Measurements from ENCODE around the gene PPFIBP1. TPM values are rescaled to one million over a fixed set of nuclear protein-coding genes. Genes with fewer than 3 reads are reported as not detected.

The PPFIBP1 gene
- polyA plus RNA-seq, 1 of the 3 experiments (the other 2 are of a cell fraction), result 55.0 TPM

DNA sequence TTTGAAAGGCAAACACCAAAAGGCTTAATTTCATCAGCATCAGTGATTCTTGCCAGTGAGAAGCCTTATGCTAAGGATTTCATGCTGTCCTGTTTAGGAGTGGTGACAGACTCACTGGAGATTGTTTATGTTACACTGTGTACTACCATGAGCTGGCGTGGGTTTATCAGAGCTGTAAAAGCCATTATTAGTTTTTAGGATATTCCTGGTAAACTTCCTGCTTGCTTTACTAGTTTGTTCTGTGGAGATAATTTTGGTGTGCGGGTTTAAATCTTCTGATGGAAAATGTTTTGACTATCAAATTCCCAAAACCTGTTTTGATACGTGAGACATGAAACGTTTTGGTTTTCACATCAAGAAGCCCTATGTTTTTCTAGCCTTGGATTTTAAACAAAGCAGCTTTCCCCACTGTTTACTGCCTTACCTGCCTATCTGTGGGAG is 15.2 kb downstream of the PPFIBP1 start:
- no peaks in the 10 kb centered on the region for H3K9me3 ChIP-seq
- H3K4me2 ChIP-seq, result peak overlapping the region; percentile 12; the same call in 1 of the 2 replicates
- H4K20me1 ChIP-seq (ENCODE audit: insufficient read depth), result peaks cover 86% of the 10 kb centered on the region
- no peaks in the 10 kb centered on the region for H3K9me2 ChIP-seq
- 79% methylated on average over 4 of the region's 4 CpGs for WGBS (ENCODE audit: low lambda C conversion rate)
- H3K79me2 ChIP-seq (ENCODE audit: insufficient read depth), result peaks cover 100% of the 10 kb centered on the region
- no peak overlapping the region for H2AFZ ChIP-seq (ENCODE audit: low read depth)
- H3K4me1 ChIP-seq (ENCODE audit: control insufficient read depth in 1 of 2, insufficient read depth in 2 of 2, low read depth in 1 of 2, low read length in 1 of 2), result peaks cover 0 to 24% of the 10 kb centered on the region in 2 experiments; a peak in 2 of 4 replicates
- peak overlapping the region in 1 of 2 experiments; percentile 50; a peak in 2 of 4 replicates for H3K27ac ChIP-seq (ENCODE audit: low read depth in 2 of 2, low read length in 1 of 2)
- POLR2A ChIA-PET, result interaction anchor here (0.8 kb wide), 1 partner anchor 15 kb away, joined by 3 read pairs; the partner anchor contains the start of gene PPFIBP1
- H3K27me3 ChIP-seq (ENCODE audit: insufficient read depth), result no peaks in the 10 kb centered on the region
- TF ChIP-seq, protein P1, sequence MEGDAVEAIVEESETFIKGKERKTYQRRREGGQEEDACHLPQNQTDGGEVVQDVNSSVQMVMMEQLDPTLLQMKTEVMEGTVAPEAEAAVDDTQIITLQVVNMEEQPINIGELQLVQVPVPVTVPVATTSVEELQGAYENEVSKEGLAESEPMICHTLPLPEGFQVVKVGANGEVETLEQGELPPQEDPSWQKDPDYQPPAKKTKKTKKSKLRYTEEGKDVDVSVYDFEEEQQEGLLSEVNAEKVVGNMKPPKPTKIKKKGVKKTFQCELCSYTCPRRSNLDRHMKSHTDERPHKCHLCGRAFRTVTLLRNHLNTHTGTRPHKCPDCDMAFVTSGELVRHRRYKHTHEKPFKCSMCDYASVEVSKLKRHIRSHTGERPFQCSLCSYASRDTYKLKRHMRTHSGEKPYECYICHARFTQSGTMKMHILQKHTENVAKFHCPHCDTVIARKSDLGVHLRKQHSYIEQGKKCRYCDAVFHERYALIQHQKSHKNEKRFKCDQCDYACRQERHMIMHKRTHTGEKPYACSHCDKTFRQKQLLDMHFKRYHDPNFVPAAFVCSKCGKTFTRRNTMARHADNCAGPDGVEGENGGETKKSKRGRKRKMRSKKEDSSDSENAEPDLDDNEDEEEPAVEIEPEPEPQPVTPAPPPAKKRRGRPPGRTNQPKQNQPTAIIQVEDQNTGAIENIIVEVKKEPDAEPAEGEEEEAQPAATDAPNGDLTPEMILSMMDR (IDR thresholded peaks at IDR 0.05), result no peak
- TF ChIP-seq TAF1 (IDR thresholded peaks at IDR 0.05; ENCODE audit: borderline replicate concordance, low read depth, low read length), result no peak
- TF ChIP-seq, protein P2, sequence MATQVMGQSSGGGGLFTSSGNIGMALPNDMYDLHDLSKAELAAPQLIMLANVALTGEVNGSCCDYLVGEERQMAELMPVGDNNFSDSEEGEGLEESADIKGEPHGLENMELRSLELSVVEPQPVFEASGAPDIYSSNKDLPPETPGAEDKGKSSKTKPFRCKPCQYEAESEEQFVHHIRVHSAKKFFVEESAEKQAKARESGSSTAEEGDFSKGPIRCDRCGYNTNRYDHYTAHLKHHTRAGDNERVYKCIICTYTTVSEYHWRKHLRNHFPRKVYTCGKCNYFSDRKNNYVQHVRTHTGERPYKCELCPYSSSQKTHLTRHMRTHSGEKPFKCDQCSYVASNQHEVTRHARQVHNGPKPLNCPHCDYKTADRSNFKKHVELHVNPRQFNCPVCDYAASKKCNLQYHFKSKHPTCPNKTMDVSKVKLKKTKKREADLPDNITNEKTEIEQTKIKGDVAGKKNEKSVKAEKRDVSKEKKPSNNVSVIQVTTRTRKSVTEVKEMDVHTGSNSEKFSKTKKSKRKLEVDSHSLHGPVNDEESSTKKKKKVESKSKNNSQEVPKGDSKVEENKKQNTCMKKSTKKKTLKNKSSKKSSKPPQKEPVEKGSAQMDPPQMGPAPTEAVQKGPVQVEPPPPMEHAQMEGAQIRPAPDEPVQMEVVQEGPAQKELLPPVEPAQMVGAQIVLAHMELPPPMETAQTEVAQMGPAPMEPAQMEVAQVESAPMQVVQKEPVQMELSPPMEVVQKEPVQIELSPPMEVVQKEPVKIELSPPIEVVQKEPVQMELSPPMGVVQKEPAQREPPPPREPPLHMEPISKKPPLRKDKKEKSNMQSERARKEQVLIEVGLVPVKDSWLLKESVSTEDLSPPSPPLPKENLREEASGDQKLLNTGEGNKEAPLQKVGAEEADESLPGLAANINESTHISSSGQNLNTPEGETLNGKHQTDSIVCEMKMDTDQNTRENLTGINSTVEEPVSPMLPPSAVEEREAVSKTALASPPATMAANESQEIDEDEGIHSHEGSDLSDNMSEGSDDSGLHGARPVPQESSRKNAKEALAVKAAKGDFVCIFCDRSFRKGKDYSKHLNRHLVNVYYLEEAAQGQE (IDR thresholded peaks at IDR 0.05; ENCODE audit: low read depth, low read length), result no peak
- DNase-seq, result no peak
- H3K36me3 ChIP-seq (replicated peaks in 1 of 2; ENCODE audit: control insufficient read depth in 1 of 2, insufficient read depth in 2 of 2, low read length in 1 of 2), result peaks cover 12 to 30% of the 10 kb centered on the region in 2 experiments
- CTCF ChIA-PET, result interaction anchor here (0.9 to 1.1 kb wide), 2 partner anchors 95 to 105 kb away, joined by 3 to 4 read pairs; no protein-coding TSS in a partner anchor
- H3K4me3 ChIP-seq (ENCODE audit: low read depth in 2 of 2, low read length in 1 of 2), result no peak overlapping the region
- peaks cover 22% of the 10 kb centered on the region for H3F3A ChIP-seq (replicated peaks; ENCODE audit: insufficient read depth)
- no peak overlapping the region for H3K9ac ChIP-seq

DNA sequence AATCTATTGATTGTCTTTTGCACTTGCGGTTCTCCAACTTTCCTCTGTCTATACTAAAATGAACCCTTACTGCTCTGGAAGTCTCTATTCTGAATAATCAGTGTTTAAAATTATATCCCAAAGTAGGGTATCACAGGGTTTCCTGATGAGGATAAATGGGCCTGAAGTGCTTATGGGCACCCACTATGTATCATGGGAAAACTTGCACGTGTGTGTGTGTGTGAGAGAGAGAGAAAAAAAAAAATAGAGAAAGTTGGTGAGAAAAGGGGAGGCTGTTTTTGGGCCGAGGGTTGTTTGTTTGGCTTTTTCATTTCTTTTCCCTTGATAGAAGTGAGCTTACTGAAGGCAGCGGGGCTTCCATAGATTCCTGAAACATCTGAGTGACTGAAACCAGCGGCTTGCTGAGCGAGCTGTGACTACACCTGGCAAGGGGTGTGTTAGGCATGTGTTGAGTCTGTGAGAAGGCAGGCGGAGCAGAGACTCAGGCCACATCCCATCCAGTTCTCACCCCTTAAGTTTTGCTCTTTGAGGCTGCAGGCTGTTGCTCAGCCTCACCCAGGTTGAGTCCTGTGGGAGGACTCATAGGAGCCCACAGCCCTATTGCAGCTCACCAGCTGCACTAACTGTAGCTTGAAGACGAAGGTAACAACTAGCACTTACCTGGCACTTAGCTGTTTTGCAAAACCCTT is 17.2 kb downstream of the PPFIBP1 start:
- H3K27ac ChIP-seq (ENCODE audit: low read depth in 2 of 2, low read length in 1 of 2), result peak overlapping the region in 1 of 2 experiments; percentile 68; a peak in 1 of 4 replicates
- H2AFZ ChIP-seq (ENCODE audit: low read depth), result no peak overlapping the region
- no peak overlapping the region for H3K9ac ChIP-seq
- H3K4me3 ChIP-seq (ENCODE audit: low read depth in 2 of 2, low read length in 1 of 2), result 0 out of 4 replicates have a peak overlapping the region, but pooled peaks of 1 of the 2 experiments have one; percentile 5
- peaks cover 100% of the 10 kb centered on the region for H3K79me2 ChIP-seq (ENCODE audit: insufficient read depth)
- H4K20me1 ChIP-seq (ENCODE audit: insufficient read depth), result peaks cover 70% of the 10 kb centered on the region
- H3K27me3 ChIP-seq (ENCODE audit: insufficient read depth), result no peaks in the 10 kb centered on the region
- CTCF ChIA-PET, result interaction anchor here (1.3 kb wide), 1 partner anchor 21 kb away, joined by 3 read pairs; no protein-coding TSS in a partner anchor
- POLR2A ChIA-PET, result no interaction called here
- 94% methylated on average over 8 of the region's 8 CpGs for WGBS (ENCODE audit: low lambda C conversion rate)
- H3K4me2 ChIP-seq, result no peak overlapping the region
- H3F3A ChIP-seq (replicated peaks; ENCODE audit: insufficient read depth), result peaks cover 21% of the 10 kb centered on the region
- no peaks in the 10 kb centered on the region for H3K9me2 ChIP-seq
- peaks cover 8 to 21% of the 10 kb centered on the region in 2 experiments for H3K36me3 ChIP-seq (replicated peaks in 1 of 2; ENCODE audit: control insufficient read depth in 1 of 2, insufficient read depth in 2 of 2, low read length in 1 of 2)
- DNase-seq, result no peak
- H3K9me3 ChIP-seq, result no peaks in the 10 kb centered on the region
- peaks cover 0 to 24% of the 10 kb centered on the region in 2 experiments; a peak in 2 of 4 replicates for H3K4me1 ChIP-seq (ENCODE audit: control insufficient read depth in 1 of 2, insufficient read depth in 2 of 2, low read depth in 1 of 2, low read length in 1 of 2)
- TF ChIP-seq, protein P3, sequence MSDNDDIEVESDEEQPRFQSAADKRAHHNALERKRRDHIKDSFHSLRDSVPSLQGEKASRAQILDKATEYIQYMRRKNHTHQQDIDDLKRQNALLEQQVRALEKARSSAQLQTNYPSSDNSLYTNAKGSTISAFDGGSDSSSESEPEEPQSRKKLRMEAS (IDR thresholded peaks at IDR 0.05; ENCODE audit: low read depth), result no peak
- no peak for TF ChIP-seq EP300 (IDR thresholded peaks at IDR 0.05; ENCODE audit: borderline replicate concordance in 1 of 2, low read depth in 1 of 2, low read length in 1 of 2)
- no peak for TF ChIP-seq MXI1 (IDR thresholded peaks at IDR 0.05; ENCODE audit: low read depth, low read length)
- TF ChIP-seq, protein P2 (IDR thresholded peaks at IDR 0.05; ENCODE audit: low read depth, low read length), result no peak
- TF ChIP-seq FOXM1 (IDR thresholded peaks at IDR 0.05; ENCODE audit: low read depth), result no peak
- TF ChIP-seq, protein P4, sequence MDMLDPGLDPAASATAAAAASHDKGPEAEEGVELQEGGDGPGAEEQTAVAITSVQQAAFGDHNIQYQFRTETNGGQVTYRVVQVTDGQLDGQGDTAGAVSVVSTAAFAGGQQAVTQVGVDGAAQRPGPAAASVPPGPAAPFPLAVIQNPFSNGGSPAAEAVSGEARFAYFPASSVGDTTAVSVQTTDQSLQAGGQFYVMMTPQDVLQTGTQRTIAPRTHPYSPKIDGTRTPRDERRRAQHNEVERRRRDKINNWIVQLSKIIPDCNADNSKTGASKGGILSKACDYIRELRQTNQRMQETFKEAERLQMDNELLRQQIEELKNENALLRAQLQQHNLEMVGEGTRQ (IDR thresholded peaks at IDR 0.05; ENCODE audit: borderline replicate concordance, low read depth, low read length), result no peak
- no peak for TF ChIP-seq YY1 (IDR thresholded peaks at IDR 0.05; ENCODE audit: low read depth)
- TF ChIP-seq TEAD4 (IDR thresholded peaks at IDR 0.05; ENCODE audit: borderline replicate concordance, insufficient read depth), result no peak

Measured in SK-N-SH (cell line).